GM12891 (cell line): ENCODE results near the gene TRAPPC2.

Experiments used
- POLR2A ChIP-seq: IDR thresholded peaks from 2 replicates; pipeline ENCODE4 v1.6.1; 2011; ENCODE audit warnings: low read depth, low read length, control low read depth
- POLR2AphosphoS5 ChIP-seq: IDR thresholded peaks from 2 replicates; pipeline ENCODE4 v1.6.1; 2011; ENCODE audit warnings: low read depth, low read length, control low read depth
- TAF1 ChIP-seq: IDR thresholded peaks from 2 replicates; pipeline ENCODE4 v1.6.1; 2011; ENCODE audit warnings: low read depth, low read length, control low read depth

DNA sequence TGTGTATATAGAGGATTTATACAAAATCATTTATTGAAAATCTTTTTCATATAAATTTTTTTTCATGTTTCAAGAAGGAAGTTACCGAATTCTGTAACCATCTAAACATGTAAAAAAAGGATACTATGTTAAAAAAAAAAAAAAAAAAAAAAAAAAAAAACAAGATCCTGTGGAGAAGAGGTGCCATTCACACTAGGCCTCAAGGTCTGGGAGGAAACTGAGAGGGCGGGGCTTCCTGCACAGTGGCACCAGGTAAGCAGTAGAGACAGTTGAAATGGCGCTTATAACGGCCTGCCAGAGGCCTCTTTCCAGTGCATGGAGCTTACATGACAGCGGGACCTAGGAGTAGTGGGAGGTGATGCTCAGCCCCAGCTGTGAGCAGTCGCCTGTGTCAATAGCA is 17.5 kb downstream of the TRAPPC2 start:
- TF ChIP-seq POLR2A (no peak), POLR2AphosphoS5 (no peak), TAF1 (no peak)
